T-cell (primary cell): ENCODE data around the gene FXYD6. TPM values are rescaled to one million over a fixed set of nuclear protein-coding genes. Genes with fewer than 3 reads are reported as not detected.
A peak's percentile ranks its signal among the peaks of the same experiment; 100 is the strongest.
"Not testable (repeated sequence)": the region's sequence is repeated elsewhere in the genome, so short reads cannot be mapped to it uniquely, and the experiment has no call there.

Source experiments
- ATAC-seq, 4 experiments: fragments of 200-7000 bp in 3 of 4; fragments of 150-1000 bp in 1 of 4; cut with Tn5 transposase; replicated peaks in 1 of 4; 1 replicate in 3 of 4; 2 replicates in 1 of 4; pipeline ENCODE4 v1.10.0; 2021; ENCODE audit warnings: moderate library complexity in 3 of 4, mild to moderate bottlenecking in 2 of 4, moderate number of reproducible peaks in 1 of 4
- CTCF ChIA-PET, 2 donors: fragments of 300-600 bp; sonication (Branson Sonifier 250); formaldehyde crosslinking; loops; one replicate each; lab custom pipeline; 2022; ENCODE audit warnings: antibody characterized with exemption in 2 of 2; lab: Charles Lee
- POLR2A ChIA-PET, 2 donors: fragments of 300-600 bp; sonication (Branson Sonifier 250); formaldehyde crosslinking; loops; one replicate each; lab custom pipeline; 2022; ENCODE audit warnings: antibody characterized with exemption in 2 of 2; lab: Charles Lee
- DNase-seq, 35 experiments: peaks; one replicate each; pipeline versions ENCODE4 v3.0.0 to v3.0.0-alpha.2; 2013 to 2023
- H3K27ac ChIP-seq: one replicate; pipeline ENCODE4 v1.5.1; 2013; ENCODE audit warnings: low read length
- H3K27me3 ChIP-seq, 2 experiments: replicated peaks in 1 of 2; 1 replicate in 1 of 2; 2 replicates in 1 of 2; pipeline versions ENCODE4 v1.6.1 to v1.7.0; 2013; ENCODE audit warnings: low read length in 1 of 2, mixed read lengths in 1 of 2; ENCODE audit not compliant: control insufficient read depth in 2 of 2, insufficient read depth in 2 of 2; ENCODE audit errors: extremely low read depth in 1 of 2
- H3K36me3 ChIP-seq, 2 donors: 1 replicate in 1 of 2; 2 replicates in 1 of 2; pipeline versions ENCODE4 v1.6.1 to v1.7.0; 2013; ENCODE audit warnings: low read length in 1 of 2; ENCODE audit not compliant: control insufficient read depth in 2 of 2, insufficient read depth in 1 of 2; ENCODE audit errors: extremely low read depth in 1 of 2
- H3K4me1 ChIP-seq, 2 experiments: 1 replicate in 1 of 2; 2 replicates in 1 of 2; pipeline versions ENCODE4 v1.6.1 to v1.7.0; 2013; ENCODE audit warnings: low read length in 2 of 2, mixed read lengths in 1 of 2; ENCODE audit not compliant: insufficient read depth in 2 of 2, control insufficient read depth in 1 of 2; ENCODE audit errors: extremely low read depth in 1 of 2
- H3K4me3 ChIP-seq, 2 donors: 1 replicate in 1 of 2; 2 replicates in 1 of 2; pipeline versions ENCODE4 v1.5.1 to v1.7.0; 2013; ENCODE audit warnings: mild to moderate bottlenecking in 2 of 2, low read length in 1 of 2, moderate library complexity in 1 of 2; ENCODE audit not compliant: control insufficient read depth in 1 of 2; ENCODE audit errors: extremely low read depth in 1 of 2
- H3K9me3 ChIP-seq: 2 replicates; pipeline ENCODE4 v1.7.0; 2013
- H3K27ac Mint-ChIP-seq, 2 donors: one replicate each; pipeline ENCODE4 v1.8.0; 2020 to 2021; ENCODE audit warnings: mild to moderate bottlenecking in 2 of 2, mixed read lengths in 2 of 2
- H3K27me3 Mint-ChIP-seq, 2 donors: one replicate each; pipeline ENCODE4 v1.8.0; 2021 to 2022; ENCODE audit warnings: mixed read lengths in 2 of 2
- H3K36me3 Mint-ChIP-seq: one replicate; pipeline ENCODE4 v1.8.0; 2021; ENCODE audit warnings: mixed read lengths
- H3K4me1 Mint-ChIP-seq, 3 donors: one replicate each; pipeline ENCODE4 v1.8.0; 2020 to 2022; ENCODE audit warnings: mixed read lengths in 3 of 3, mild to moderate bottlenecking in 1 of 3
- H3K4me3 Mint-ChIP-seq, 3 donors: one replicate each; pipeline ENCODE4 v1.8.0; 2020 to 2022; ENCODE audit warnings: mild to moderate bottlenecking in 3 of 3, mixed read lengths in 3 of 3, moderate library complexity in 3 of 3
- H3K9me3 Mint-ChIP-seq, 3 donors: one replicate each; pipeline ENCODE4 v1.8.0; 2020 to 2022; ENCODE audit warnings: mixed read lengths in 3 of 3
- WGBS: methylation state at CpG from one replicate; pipeline ENCODE4 v1.1.5; 2013; ENCODE audit warnings: missing lambda C conversion rate; ENCODE audit not compliant: insufficient coverage; 5-methylcytosine and 5-hydroxymethylcytosine counted together
- total RNA-seq, 35 experiments: library from RNA in 6 of 35; stranded (reverse) in 6 of 35; fragments of 120-200 nt in 1 of 35; gene quantifications; one replicate each; pipeline versions ENCODE4 v1.2.1 to v1.2.4 and lab custom pipeline; 2013 to 2026

The FXYD6 gene
- total RNA-seq, 5 donors from 2014 or later (not counting 1 experiment from before 2014, with no cell fraction given) = 0.38 to 0.73 (median 0.53) TPM; not detected in 2

- H3K27ac ChIP-seq, H3K4me3 Mint-ChIP-seq, H3K27me3 Mint-ChIP-seq, POLR2A ChIA-PET, H3K4me3 ChIP-seq, H3K9me3 Mint-ChIP-seq, H3K36me3 Mint-ChIP-seq, H3K27ac Mint-ChIP-seq, ATAC-seq, H3K9me3 ChIP-seq, DNase-seq, H3K36me3 ChIP-seq: not testable (repeated sequence)
- CTCF ChIA-PET = interaction anchor here in 1 of 2 donors (0.6 kb wide), 1 partner anchor 237 kb away, joined by 3 read pairs; no protein-coding TSS in a partner anchor
- WGBS = 95% methylated on average over 11 of the region's 12 CpGs
- H3K27me3 ChIP-seq = peaks cover 0 to 11% of the 10 kb centered on the region in 2 experiments
- peaks cover 16 to 27% (median 18%) of the 10 kb centered on the region in 3 donors for H3K4me1 Mint-ChIP-seq
- H3K4me1 ChIP-seq = peaks cover 6 to 28% of the 10 kb centered on the region in 2 experiments
Measured at GRCh38 chr11:117810056-117810451, 66.4 kb downstream of the FXYD6 start.

GRCh38 chr11:117809236-117810055 is 67.0 kb downstream of the FXYD6 start:
- H3K4me3 Mint-ChIP-seq = no peak overlapping the region
- H3K27me3 Mint-ChIP-seq = no peaks in the 10 kb centered on the region
- H3K4me1 Mint-ChIP-seq = peaks cover 10 to 21% (median 12%) of the 10 kb centered on the region in 3 donors
- ATAC-seq (peak; percentile 72 to 89 (median 82)), DNase-seq (peak in 14 of 35 experiments; percentile 20 to 53 (median 32))
- peaks cover 0 to 11% of the 10 kb centered on the region in 2 experiments for H3K27me3 ChIP-seq
- no peaks in the 10 kb centered on the region for H3K36me3 Mint-ChIP-seq
- no peaks in the 10 kb centered on the region for H3K9me3 ChIP-seq
- ChIA-PET CTCF (interaction anchor here (0.6 to 5.5 kb wide), 8 partner anchors 7 to 383 kb away, joined by 3 to 56 read pairs (median 4); partner anchors contain the start of gene FXYD2 (in 1 of the 2)), POLR2A (no interaction called here)
- WGBS = 34% methylated on average over 18 of the region's 22 CpGs
- H3K4me3 ChIP-seq = no peak overlapping the region
- H3K27ac Mint-ChIP-seq = no peak overlapping the region
- no peak overlapping the region for H3K27ac ChIP-seq
- peaks cover under 1 to 22% of the 10 kb centered on the region in 2 experiments for H3K4me1 ChIP-seq
- no peaks in the 10 kb centered on the region for H3K9me3 Mint-ChIP-seq
- no peaks in the 10 kb centered on the region for H3K36me3 ChIP-seq

- POLR2A ChIA-PET = no interaction called here
- WGBS = 87% methylated on average over 10 of the region's 12 CpGs
- H3K4me3 Mint-ChIP-seq = no peak overlapping the region
- DNase-seq = no peak
- CTCF ChIA-PET = interaction anchor here (1.0 to 5.5 kb wide), 11 partner anchors 8 to 383 kb away, joined by 3 to 56 read pairs (median 7); partner anchors contain the start of gene FXYD2 (in 1 of the 2)
- Histone ChIP-seq H3K4me3 (no peak overlapping the region), H3K4me1 (peaks cover 0 to 15% of the 10 kb centered on the region in 2 experiments), H3K36me3 (no peaks in the 10 kb centered on the region), H3K27me3 (peaks cover 0 to 11% of the 10 kb centered on the region in 2 experiments), H3K9me3 (no peaks in the 10 kb centered on the region), H3K27ac (no peak overlapping the region)
- H3K4me1 Mint-ChIP-seq = peaks cover 4 to 15% (median 8%) of the 10 kb centered on the region in 3 donors
- peak overlapping the region in 1 of 2 donors; percentile 28 for H3K27ac Mint-ChIP-seq
- no peaks in the 10 kb centered on the region for H3K36me3 Mint-ChIP-seq
- no peaks in the 10 kb centered on the region for H3K27me3 Mint-ChIP-seq
- H3K9me3 Mint-ChIP-seq = no peaks in the 10 kb centered on the region
- ATAC-seq = no peak
Measured at GRCh38 chr11:117808784-117809183, 67.7 kb downstream of the FXYD6 start.

GRCh38 chr11:117807482-117808327 is 68.8 kb downstream of the FXYD6 start:
- H3K4me3 Mint-ChIP-seq = no peak overlapping the region
- DNase-seq = peak in 33 of 35 experiments; percentile 33 to 87 (median 68)
- ChIA-PET CTCF (interaction anchor here (0.5 to 5.5 kb wide), 29 partner anchors 9 to 681 kb away, joined by 3 to 56 read pairs (median 4); partner anchors contain the start of gene DSCAML1 (in 1 of the 2)), POLR2A (no interaction called here)
- Histone ChIP-seq H3K27ac (no peak overlapping the region), H3K27me3 (peaks cover 0 to 11% of the 10 kb centered on the region in 2 experiments), H3K4me1 (peaks cover 0 to 15% of the 10 kb centered on the region in 2 experiments), H3K9me3 (no peaks in the 10 kb centered on the region), H3K4me3 (no peak overlapping the region), H3K36me3 (no peaks in the 10 kb centered on the region)
- no peaks in the 10 kb centered on the region for H3K27me3 Mint-ChIP-seq
- ATAC-seq = peak; percentile 53 to 81 (median 70)
- WGBS = 57% methylated on average over 11 of the region's 22 CpGs
- H3K4me1 Mint-ChIP-seq = peaks cover 3 to 12% (median 8%) of the 10 kb centered on the region in 3 donors
- H3K27ac Mint-ChIP-seq = no peak overlapping the region
- no peaks in the 10 kb centered on the region for H3K36me3 Mint-ChIP-seq
- no peaks in the 10 kb centered on the region for H3K9me3 Mint-ChIP-seq

- Mint-ChIP-seq H3K36me3 (no peaks in the 10 kb centered on the region), H3K4me1 (peaks cover 3 to 12% (median 8%) of the 10 kb centered on the region in 3 donors), H3K27ac (no peak overlapping the region), H3K9me3 (no peaks in the 10 kb centered on the region), H3K27me3 (no peaks in the 10 kb centered on the region), H3K4me3 (no peak overlapping the region)
- DNase-seq = no peak
- Histone ChIP-seq H3K36me3 (no peaks in the 10 kb centered on the region), H3K9me3 (no peaks in the 10 kb centered on the region), H3K27me3 (peaks cover 0 to 11% of the 10 kb centered on the region in 2 experiments), H3K4me1 (peaks cover 0 to 15% of the 10 kb centered on the region in 2 experiments), H3K4me3 (no peak overlapping the region), H3K27ac (no peak overlapping the region)
- ChIA-PET CTCF (interaction anchor here (0.6 to 5.5 kb wide), 19 partner anchors 8 to 365 kb away, joined by 3 to 56 read pairs (median 6); no protein-coding TSS in a partner anchor), POLR2A (no interaction called here)
- no peak for ATAC-seq
- WGBS = 80% methylated on average over 3 of the region's 5 CpGs
Measured at GRCh38 chr11:117806846-117807245, 69.6 kb downstream of the FXYD6 start.
